Natural killer cell (primary cell): ENCODE data around the gene ANKRD6. TPM values are rescaled to one million over a fixed set of nuclear protein-coding genes. Genes with fewer than 3 reads are reported as not detected.

Experiments
- ATAC-seq, 3 donors: fragments of 150-1000 bp in 2 of 3; fragments of 200-7000 bp in 1 of 3; cut with Tn5 transposase; 1 replicate in 1 of 3; 2 replicates in 2 of 3; pipeline ENCODE4 v1.10.0; 2021; ENCODE audit warnings: mild to moderate bottlenecking in 2 of 3, moderate library complexity in 2 of 3
- DNase-seq, 2 donors: peaks; one replicate each; pipeline versions ENCODE4 v3.0.0 to v3.0.0-alpha.2; 2013 to 2021; ENCODE audit warnings: mixed read lengths in 1 of 2
- H3K27ac ChIP-seq: one replicate; pipeline ENCODE4 v1.5.1; 2013; ENCODE audit warnings: mild to moderate bottlenecking, low read length
- H3K27me3 ChIP-seq: one replicate; pipeline ENCODE4 v1.6.1; 2013; ENCODE audit warnings: low read length; ENCODE audit not compliant: control insufficient read depth, insufficient read depth
- H3K36me3 ChIP-seq: one replicate; pipeline ENCODE4 v1.6.1; 2013; ENCODE audit warnings: low read length; ENCODE audit not compliant: control insufficient read depth, insufficient read depth
- H3K4me1 ChIP-seq: one replicate; pipeline ENCODE4 v1.6.1; 2013; ENCODE audit warnings: low read length; ENCODE audit not compliant: control insufficient read depth, insufficient read depth
- H3K4me3 ChIP-seq: one replicate; pipeline ENCODE4 v1.5.1; 2013; ENCODE audit warnings: low read length
- H3K9me3 ChIP-seq: one replicate; pipeline ENCODE4 v1.6.1; 2013; ENCODE audit warnings: low read length; ENCODE audit not compliant: control insufficient read depth, insufficient read depth
- H3K27ac Mint-ChIP-seq, 2 donors: one replicate each; pipeline ENCODE4 v1.8.0; 2022; ENCODE audit warnings: mild to moderate bottlenecking in 2 of 2, mixed read lengths in 2 of 2, moderate library complexity in 1 of 2
- H3K27me3 Mint-ChIP-seq, 2 donors: one replicate each; pipeline ENCODE4 v1.8.0; 2022; ENCODE audit warnings: low read depth in 2 of 2, mixed read lengths in 2 of 2
- H3K36me3 Mint-ChIP-seq: one replicate; pipeline ENCODE4 v1.8.0; 2022; ENCODE audit warnings: mixed read lengths
- H3K4me1 Mint-ChIP-seq, 2 donors: one replicate each; pipeline ENCODE4 v1.8.0; 2022; ENCODE audit warnings: mixed read lengths in 2 of 2
- H3K4me3 Mint-ChIP-seq: one replicate; pipeline ENCODE4 v1.8.0; 2022; ENCODE audit warnings: mild to moderate bottlenecking, moderate library complexity, mixed read lengths
- H3K9me3 Mint-ChIP-seq, 2 donors: one replicate each; pipeline ENCODE4 v1.8.0; 2022; ENCODE audit warnings: mixed read lengths in 2 of 2
- WGBS: methylation state at CpG from one replicate; pipeline ENCODE4 v1.1.7; 2013; ENCODE audit warnings: missing lambda C conversion rate; ENCODE audit not compliant: insufficient coverage; 5-methylcytosine and 5-hydroxymethylcytosine counted together
- intact Hi-C: fragments of 100-400 bp; cut with micrococcal nuclease; formaldehyde crosslinking; loops from one replicate; pipeline ENCODE4 v1.14.2; 2022
- total RNA-seq, 4 donors: library from RNA; stranded (reverse); fragments of 120-200 nt in 1 of 4; gene quantifications; one replicate each; pipeline versions ENCODE4 v1.2.3 to v1.2.4, GENCODE V29; 2013 to 2022
- TF ChIP-seq, protein P1 (sequence below): fragments of 200-600 bp; IDR thresholded peaks from one replicate; pipeline ENCODE4 v1.8.0; 2022; ENCODE audit warnings: antibody characterized with exemption

Gene ANKRD6
- total RNA-seq, 3 donors from 2014 or later (not counting 1 experiment from before 2014, with no cell fraction given): 4.5 to 9.0 (median 4.6) TPM

DNA sequence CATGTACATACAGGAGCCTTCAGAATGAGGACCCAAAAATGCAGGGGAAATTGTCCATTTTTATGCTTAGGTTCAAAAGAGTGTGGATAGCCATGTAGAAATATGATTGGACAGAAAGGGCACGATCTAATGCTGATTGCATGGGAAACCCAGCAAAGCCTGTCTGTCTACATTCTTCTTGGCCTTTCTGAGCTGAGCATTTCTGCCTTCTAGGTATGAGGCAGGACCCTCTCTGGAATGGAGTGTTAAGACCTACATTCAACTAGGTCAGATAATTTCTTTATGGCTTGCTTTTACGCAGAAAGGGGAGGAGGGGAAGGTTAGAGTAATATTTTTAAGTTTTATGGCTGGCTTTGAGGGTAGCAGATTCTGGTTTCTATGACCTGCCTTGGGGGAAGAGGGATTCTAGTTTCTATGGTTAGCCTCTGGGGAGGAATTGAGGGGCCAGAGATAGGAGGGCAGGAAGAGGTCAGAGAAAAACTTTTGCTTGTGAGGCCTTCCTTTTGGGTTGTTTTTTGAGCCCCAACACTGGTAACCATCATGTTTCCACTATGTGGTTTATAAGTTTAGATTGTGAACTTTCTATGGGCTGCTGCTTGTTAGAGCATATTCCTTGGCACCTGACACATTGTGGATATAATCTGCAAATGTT lies 142.1 kb downstream of the ANKRD6 start:
- WGBS: 94% methylated on average over 2 of the region's 2 CpGs
- no peaks in the 10 kb centered on the region for H3K36me3 Mint-ChIP-seq
- Histone ChIP-seq H3K9me3 (no peaks in the 10 kb centered on the region), H3K4me3 (no peak overlapping the region), H3K27me3 (no peaks in the 10 kb centered on the region), H3K36me3 (no peaks in the 10 kb centered on the region), H3K27ac (no peak overlapping the region), H3K4me1 (no peaks in the 10 kb centered on the region)
- H3K4me1 Mint-ChIP-seq: peaks cover 0 to 5% of the 10 kb centered on the region in 2 donors
- no peak overlapping the region for H3K4me3 Mint-ChIP-seq
- ATAC-seq: no peak
- H3K27ac Mint-ChIP-seq: no peak overlapping the region
- DNase-seq: no peak
- TF ChIP-seq, protein P1, sequence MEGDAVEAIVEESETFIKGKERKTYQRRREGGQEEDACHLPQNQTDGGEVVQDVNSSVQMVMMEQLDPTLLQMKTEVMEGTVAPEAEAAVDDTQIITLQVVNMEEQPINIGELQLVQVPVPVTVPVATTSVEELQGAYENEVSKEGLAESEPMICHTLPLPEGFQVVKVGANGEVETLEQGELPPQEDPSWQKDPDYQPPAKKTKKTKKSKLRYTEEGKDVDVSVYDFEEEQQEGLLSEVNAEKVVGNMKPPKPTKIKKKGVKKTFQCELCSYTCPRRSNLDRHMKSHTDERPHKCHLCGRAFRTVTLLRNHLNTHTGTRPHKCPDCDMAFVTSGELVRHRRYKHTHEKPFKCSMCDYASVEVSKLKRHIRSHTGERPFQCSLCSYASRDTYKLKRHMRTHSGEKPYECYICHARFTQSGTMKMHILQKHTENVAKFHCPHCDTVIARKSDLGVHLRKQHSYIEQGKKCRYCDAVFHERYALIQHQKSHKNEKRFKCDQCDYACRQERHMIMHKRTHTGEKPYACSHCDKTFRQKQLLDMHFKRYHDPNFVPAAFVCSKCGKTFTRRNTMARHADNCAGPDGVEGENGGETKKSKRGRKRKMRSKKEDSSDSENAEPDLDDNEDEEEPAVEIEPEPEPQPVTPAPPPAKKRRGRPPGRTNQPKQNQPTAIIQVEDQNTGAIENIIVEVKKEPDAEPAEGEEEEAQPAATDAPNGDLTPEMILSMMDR: no peak
- no peaks in the 10 kb centered on the region for H3K27me3 Mint-ChIP-seq
- H3K9me3 Mint-ChIP-seq: no peaks in the 10 kb centered on the region
- intact Hi-C loops: no loop called here

DNA sequence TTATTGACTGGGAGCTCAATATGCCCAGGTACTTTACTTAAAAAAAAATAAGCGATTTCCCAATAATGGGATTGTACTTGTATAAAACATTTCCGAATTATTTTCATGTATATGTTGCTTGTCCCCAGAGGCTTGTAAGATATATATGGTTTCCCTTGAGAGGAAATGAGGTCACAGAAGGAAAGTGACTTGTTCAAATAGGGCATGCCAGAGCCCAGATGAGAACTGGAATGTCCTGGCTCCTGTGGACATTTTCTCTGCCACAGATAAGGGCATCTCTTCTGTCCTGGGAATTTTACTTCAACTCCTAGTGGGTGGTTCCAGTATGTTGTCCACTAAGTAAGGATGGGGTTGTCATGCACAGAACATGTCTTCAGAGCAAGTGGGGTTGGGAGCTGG lies 142.6 kb downstream of the ANKRD6 start:
- WGBS: 96% methylated on average over 2 of the region's 2 CpGs
- no peaks in the 10 kb centered on the region for H3K9me3 ChIP-seq

GRCh38 chr6:89580997-89581666 lies 148.2 kb downstream of the ANKRD6 start:
- intact Hi-C loops: no loop called here
- Mint-ChIP-seq H3K9me3 (no peaks in the 10 kb centered on the region), H3K4me3 (no peak overlapping the region), H3K36me3 (no peaks in the 10 kb centered on the region), H3K4me1 (no peaks in the 10 kb centered on the region), H3K27ac (no peak overlapping the region), H3K27me3 (no peaks in the 10 kb centered on the region)
- Histone ChIP-seq H3K4me1 (no peaks in the 10 kb centered on the region), H3K36me3 (no peaks in the 10 kb centered on the region), H3K4me3 (no peak overlapping the region), H3K27ac (no peak overlapping the region), H3K27me3 (no peaks in the 10 kb centered on the region), H3K9me3 (no peaks in the 10 kb centered on the region)
- TF ChIP-seq, protein P1: no peak
- no peak for DNase-seq
- no peak for ATAC-seq
- WGBS: 96% methylated on average over 2 of the region's 3 CpGs

More for the DNA sequence above, 142.6 kb downstream of the ANKRD6 start:
- H3K4me3 ChIP-seq: no peak overlapping the region
- H3K27ac ChIP-seq: no peak overlapping the region
- no peaks in the 10 kb centered on the region for H3K9me3 Mint-ChIP-seq
- H3K4me3 Mint-ChIP-seq: no peak overlapping the region
- no peaks in the 10 kb centered on the region for H3K27me3 ChIP-seq
- no peaks in the 10 kb centered on the region for H3K36me3 ChIP-seq
- no peaks in the 10 kb centered on the region for H3K4me1 ChIP-seq
- ATAC-seq: no peak
- no peak overlapping the region for H3K27ac Mint-ChIP-seq
- intact Hi-C loops: no loop called here
- no peak for DNase-seq
- TF ChIP-seq, protein P1: no peak
- no peaks in the 10 kb centered on the region for H3K36me3 Mint-ChIP-seq
- H3K4me1 Mint-ChIP-seq: peaks cover 0 to 5% of the 10 kb centered on the region in 2 donors
- H3K27me3 Mint-ChIP-seq: no peaks in the 10 kb centered on the region
